Activated T-cell treated with anti-CD3 and anti-CD28 coated beads for 24 hours (primary cell): Measurements from ENCODE around the gene DNAJC22.
"Not testable (repeated sequence)": the region's sequence is repeated elsewhere in the genome, so short reads cannot be mapped to it uniquely, and the experiment has no call there.

Experiments used
- DNase-seq: peaks from one replicate; pipeline ENCODE4 v3.0.0-alpha.2; 2020; ENCODE audit warnings: low read depth

The DNAJC22 gene

DNA sequence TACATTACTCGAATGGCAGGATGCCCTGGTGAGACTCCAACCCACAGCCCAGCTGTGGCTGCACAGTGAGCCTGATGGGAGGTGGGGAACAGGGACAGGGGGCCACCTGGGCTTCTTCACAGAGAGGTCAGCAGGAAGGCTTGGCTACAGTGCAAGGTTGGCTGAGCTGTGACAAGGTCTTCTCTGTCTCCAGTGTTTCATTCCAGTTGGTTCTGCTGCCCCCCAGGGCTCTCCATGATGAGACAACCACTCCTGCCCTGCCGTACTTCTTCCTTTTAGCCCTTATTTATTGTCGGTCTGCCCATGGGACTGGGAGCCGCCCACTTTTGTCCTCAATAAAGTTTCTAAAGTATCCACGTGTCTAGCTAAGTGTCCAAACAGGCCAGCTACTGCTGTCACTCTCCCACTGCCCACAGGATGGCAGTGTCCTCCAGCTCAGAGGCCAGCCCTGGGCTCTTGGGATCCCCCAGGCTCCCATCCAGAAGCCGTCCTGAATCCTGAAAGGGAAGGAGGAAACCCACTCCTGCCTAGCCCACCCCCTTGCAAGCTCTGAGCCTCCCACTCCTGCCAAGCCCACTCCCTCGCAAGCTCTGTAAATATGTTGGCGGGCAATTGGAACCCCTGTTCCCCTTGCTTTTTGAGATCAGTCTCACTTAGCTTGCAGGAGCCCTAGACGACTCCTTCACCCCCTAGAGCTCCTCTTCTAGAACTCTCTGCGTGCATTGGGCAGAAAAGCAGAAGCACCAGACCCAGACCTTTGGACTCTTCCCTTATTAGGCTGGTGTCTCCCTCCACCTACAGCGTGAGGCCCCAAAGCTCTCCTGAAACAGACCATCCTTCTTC, 15.1 kb upstream of the DNAJC22 start:
- DNase-seq, result no peak

DNA sequence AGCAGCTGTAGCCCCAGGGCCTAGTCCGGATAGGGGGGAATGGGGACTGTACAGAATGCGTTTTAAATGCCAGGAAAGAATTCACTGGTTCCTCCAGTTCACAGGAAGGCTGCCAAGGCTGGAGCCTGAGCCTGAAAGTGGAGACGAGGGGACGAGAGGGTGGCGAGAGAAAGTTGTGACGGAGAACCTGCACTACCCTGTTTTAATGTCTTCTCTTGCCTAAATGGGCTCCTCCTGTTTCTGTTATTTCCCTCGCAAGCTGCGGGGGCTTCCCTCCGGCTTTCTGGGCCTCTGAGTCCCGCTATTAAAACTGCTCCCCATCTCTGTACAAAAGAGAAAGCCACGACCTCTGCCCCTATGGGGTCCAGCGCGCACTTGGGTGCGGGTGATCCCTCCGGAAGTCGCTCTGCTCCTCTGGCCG, 14.2 kb upstream of the DNAJC22 start:
- DNase-seq, result no peak

DNA sequence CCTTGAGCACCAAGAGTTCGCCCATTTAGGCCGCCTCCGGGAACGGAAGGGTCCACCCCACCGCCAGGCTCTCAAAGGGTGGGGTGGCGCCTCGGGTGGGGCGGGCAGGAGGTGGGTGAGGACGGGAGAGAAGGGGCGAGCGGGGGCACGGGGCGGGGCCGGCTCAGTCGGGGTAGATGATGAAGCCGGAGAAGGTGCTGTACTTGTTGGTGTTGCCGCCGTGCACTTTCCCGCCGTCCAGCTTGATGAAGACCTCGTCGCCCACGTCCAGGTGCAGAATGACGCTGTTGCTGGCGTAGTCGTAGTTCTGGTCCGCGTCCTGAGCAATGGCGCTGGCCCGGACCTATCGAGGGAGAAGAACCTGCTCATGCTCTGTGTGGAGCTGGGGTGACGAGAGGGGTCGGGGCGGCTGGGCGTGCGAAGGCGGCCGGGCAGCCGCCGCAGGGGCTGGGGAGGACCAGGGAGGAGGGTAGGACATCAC, 13.8 kb upstream of the DNAJC22 start:
- no peak for DNase-seq

DNA sequence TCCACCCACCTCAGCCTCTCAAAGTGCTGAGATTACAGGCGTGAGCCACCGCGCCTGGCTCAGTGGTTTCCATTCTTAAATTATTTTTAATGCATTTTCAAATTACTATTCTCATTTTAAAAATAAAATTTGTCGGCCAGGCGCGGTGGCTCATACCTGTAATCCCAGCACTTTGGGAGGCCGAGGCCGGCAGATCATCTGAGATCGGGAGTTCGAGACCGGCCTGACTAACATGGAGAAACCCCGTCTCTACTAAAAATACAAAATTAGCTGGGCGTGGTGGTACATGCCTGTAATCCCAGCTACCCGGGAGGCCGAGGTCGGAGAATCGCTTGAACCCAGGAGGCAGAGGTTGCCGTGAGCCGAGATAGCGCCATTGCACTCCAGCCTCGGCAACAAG, 12.9 kb upstream of the DNAJC22 start:
- not testable (repeated sequence) for DNase-seq

DNA sequence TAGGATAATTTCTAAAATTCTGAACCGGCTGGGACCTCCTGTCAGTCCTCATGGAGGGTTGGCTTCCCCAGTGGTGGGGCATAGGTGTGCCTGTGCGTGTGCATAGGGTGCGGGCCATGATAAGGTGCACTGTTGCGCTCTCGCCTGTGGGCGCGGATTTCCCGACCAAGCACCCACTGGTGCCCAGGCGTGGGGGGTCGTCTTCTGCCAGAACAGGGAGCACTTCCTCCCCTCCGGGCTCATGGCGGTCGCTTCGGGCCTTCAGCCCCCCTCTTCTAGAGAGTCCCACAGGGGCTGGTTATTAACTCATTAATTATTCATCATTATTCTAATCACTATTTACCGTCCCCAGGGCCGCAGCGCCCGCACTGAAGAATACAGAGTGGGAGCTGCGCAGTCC, 12.5 kb upstream of the DNAJC22 start:
- DNase-seq, result no peak

DNA sequence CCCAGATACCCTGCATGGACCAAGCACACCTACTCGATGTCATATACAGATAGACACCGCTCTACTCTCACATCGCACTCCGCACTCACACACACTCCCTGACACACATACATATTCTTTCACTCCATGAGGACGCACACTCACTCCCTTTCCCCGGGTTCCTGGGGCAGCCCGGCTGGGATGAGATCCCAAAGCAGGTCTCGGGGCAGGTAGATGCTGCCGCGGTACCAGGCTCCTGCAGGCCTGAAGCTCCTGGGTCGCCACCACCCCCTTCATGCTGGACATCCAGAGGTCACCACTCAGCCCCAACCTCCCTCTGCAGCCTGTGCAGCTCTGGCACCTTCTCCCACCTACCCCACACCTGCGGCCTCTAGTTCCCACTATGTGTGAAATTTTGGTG, 12.0 kb upstream of the DNAJC22 start:
- no peak for DNase-seq

DNA sequence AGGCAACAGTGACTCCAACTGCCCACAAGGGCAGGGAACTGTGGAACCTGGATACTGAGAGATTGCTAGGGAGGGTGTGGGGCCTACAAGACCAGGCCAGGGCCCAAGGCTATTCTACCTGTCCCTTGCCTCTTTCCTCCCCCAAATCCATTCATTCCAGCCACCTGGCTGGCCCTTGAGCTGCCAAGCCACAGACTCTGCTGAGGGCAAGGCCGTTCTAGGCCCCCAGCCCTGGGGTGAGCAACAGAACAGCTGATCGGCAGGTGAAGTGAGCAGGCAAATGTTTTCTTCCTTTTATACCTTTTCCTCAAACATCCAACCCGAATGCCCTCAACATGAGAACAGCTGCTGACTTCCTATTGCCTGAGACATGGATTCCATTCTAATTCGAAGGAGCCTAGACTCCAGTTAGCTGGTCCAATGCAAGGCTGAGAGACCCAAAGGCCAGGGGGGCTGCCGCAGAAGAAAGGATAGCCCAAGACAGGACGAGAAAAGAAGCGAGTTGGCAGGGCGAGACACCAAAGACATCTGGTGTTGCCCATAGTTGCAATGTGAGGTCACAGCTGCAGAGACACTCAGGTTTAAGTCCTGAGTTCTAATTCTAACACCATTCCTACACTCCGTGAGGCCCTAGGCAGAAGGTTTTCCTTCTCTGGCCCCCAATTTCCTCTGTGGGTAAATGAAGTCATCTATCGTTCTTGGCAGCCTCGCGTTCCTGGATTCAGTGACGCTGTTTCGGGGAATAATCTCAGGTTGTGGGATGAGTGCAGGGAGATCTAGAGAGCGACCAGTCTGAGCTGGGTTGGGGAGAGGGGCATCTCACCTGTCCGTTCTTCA, 11.4 kb upstream of the DNAJC22 start:
- DNase-seq, result no peak

DNA sequence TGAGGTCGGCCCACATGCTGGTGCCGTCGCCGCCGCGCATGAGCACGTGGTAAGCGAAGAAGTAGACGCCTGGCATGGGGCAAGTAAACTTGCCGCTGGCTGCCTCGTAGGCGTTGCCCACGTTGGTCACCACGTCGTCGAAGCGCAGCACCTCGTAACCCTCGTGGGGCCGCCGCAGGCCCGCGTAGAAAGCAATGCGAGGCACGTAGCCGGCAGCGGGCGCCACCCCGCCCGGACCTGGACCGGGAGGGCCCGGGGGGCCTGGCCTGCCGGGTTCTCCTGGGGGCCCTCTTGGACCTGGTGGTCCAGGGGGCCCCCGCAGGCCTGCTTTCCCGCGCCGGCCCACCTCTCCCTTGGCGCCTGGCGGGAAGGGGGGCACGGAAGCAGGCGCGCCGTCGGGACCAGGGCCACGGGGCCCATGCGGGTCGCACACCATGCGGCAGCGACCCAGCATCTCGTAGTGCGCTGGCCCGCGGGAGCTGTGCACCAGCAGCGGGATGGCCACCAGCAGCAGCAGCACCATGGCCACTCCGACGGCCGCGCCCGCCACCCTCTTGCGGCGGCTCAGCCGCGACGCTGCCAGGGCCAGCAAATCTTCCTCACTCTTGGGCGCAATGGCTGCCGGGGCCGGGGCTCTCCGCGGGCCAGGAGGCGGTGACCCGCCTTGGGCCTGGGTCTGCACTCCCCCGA, 10.6 kb upstream of the DNAJC22 start:
- no peak for DNase-seq

DNA sequence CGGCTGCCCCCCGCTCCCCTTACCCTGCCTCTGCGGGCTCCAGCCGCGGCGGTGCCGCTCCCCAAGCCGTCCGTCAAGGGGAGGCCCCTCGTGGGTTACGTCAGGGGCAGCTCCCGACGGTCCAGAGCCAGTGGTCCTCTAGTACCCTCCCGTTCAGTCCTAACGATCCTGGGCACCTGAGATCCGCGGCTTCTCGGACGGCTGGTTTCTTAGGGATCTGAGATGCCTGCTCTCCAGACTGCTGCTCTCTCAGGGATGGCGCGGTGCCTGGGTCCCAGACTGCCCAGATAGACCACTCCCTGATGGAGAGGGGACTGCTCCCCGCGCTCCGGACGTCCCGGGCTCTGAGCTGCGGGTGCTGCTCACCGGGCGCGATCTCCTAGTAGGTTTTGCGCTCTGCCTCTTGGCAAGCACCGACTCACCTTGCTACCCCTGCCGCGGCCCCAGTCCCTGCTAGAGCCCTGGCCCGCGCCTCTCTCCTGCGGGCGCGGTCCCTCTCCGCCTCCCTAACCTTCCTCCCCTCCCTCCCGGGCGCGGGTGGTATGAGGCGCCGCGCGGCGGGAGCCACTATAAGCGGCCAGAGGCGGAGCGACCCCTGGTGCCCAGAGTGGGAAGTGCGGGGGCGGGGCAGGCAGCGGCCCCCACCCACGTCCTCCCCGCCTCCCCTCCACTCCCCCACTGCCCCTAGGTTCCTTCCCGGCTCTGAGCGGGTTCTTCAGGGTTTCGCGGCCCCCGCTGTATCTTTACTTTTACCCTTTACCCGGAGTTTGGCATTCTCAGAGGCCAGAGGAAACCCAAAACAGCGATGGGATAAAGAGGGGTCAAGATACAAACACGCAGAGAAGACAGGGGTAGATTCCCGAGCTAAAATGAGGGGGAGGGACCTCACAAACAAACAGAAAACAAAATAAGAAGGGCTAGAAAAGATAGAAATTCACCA, 9.8 kb upstream of the DNAJC22 start, which contains the start of gene C1QL4:
C1QL4 (minus strand) TSS at position 544 of the 940 bp plus-strand sequence. CDS start 711 bp downstream, outside the sequence.
- DNase-seq, result peak; percentile 78

DNA sequence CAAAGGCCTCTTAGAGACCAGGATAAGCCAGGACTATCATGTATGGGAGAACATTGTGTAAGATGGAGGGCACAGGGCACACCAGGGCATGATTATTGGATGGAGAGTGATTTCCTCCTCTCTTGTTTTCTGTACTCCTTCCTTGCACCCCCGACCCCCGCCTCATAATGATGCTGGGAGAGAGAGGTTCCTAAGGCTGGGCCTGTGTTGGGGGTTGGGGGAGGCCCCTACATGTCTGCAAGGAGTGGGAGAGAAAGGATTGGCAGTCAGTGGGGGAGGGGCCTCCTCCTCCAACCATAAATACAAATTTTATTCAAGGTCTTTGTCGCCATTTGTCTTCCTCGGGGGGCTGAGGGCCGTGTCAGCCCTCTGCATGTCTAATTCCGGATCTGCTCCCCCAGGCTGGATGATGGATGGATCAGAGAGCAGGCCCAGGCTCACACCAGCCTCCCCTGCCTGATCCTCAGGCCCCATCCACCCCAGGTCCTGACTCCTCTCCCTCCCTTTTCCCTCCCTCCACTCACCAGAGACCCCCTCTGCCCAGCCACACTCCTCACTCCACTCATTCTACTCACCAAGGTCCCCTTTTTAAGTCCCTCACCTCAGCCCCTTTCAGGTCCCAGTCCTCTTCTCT, 7.7 kb upstream of the DNAJC22 start:
- DNase-seq, result no peak

DNA sequence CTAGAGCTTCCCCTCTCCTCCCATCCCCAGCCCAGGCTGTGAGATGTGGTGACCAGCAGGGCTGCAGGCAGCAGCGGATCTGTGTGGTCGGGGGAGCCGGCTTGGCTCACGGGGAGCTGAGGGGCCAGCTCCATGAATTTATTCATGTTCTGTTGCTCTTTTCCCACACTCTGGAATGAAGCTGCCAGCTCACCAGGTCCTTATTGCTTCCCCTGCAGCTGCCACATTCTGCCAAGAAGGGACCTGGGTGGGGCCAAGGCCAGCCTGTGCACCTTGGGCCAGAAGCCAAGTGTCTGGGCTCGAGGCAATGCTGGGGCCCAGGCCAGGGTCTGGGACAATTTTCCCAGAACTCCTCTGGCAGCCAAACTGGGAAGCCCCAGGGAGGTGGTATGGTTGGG, 7.2 kb upstream of the DNAJC22 start:
- DNase-seq, result no peak

DNA sequence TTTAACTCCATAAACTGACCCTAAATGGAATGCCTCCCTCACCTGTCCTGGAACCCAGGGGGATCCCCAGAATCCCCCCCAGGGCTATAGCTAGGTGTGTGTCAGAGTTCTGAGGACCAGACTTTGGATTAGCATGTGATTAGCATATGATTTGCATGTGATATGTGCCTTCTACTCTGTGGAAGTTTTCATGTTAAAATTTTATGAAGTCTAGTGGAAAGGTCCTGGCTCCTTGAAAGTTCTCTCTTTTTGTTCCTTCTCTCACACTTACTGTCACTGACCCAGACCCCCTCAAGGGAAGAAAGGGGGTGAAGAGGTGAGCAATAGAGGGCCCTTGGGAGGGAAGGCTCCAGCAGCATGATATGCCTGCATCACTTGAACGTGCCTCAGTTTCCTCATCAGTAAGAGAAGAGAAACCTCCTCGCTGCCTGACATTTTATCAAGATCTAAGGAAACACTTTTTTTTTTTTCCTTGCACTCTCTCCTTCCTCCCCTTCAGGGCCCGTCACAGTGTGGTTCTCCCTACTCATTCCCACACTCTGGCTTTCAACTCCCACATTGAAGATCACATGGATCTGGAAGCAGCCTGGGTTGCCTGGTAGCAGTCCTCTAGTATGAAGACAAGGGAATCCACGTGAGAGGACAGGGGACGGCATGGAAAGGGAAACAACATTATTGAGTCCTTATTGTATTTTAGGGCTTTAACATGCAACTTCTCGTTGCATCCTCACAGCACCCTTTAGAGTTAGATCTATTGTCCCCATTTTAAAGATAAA, 6.4 kb upstream of the DNAJC22 start:
- no peak for DNase-seq

DNA sequence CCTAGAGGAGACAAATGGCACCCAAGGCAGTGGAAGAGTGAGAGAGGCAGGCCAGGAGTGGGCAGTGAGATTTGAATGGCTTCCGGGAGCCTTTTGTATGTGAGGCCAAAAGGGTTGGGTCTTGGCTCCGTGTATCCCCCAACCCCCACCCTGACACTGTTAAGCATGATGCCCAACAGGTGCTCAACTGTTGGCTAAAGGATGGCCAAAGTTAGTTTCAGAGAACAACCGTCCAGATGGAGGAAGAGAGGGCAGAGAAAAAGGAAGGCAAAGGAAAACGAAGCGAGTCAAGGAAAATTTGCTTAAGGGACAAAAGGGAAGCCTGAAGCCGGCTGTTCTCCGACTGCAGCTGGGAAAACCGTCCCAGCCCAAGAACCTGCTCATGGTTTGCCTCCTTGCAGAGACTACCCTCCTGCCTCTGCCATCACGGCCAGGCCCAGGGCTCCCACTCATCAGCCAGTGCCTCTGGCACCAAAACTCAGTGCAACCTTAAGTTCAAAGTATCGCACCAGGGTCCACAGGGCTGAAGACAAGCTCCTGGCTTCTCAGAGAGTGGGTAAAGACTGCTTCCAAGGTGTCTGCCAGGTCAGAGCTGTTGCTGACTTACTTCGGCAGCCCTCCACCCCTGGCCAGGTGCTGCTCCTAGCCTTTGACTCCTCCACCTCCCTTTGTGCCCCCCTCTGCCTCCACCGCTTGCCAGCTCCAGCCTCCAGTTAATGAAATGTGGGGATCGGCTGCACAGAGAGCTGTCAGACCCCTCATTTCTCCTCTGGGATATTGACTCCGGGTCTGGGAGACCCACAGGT, 5.5 kb upstream of the DNAJC22 start:
- no peak for DNase-seq

DNA sequence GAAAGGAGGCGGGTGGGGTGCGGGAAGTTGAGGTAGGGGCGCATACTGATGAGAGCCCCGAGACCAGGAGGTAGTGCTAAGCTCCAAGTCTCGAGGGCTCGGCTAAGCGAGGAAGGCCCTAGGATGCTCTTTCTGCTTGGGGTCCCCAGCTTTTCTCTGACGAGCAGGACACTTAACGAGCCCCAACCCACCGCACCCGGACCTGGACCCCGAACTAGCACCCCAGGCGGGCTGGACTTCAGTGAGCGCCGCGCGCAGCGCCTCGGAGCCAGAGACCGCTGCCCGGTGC, 5.0 kb upstream of the DNAJC22 start:
- no peak for DNase-seq

DNA sequence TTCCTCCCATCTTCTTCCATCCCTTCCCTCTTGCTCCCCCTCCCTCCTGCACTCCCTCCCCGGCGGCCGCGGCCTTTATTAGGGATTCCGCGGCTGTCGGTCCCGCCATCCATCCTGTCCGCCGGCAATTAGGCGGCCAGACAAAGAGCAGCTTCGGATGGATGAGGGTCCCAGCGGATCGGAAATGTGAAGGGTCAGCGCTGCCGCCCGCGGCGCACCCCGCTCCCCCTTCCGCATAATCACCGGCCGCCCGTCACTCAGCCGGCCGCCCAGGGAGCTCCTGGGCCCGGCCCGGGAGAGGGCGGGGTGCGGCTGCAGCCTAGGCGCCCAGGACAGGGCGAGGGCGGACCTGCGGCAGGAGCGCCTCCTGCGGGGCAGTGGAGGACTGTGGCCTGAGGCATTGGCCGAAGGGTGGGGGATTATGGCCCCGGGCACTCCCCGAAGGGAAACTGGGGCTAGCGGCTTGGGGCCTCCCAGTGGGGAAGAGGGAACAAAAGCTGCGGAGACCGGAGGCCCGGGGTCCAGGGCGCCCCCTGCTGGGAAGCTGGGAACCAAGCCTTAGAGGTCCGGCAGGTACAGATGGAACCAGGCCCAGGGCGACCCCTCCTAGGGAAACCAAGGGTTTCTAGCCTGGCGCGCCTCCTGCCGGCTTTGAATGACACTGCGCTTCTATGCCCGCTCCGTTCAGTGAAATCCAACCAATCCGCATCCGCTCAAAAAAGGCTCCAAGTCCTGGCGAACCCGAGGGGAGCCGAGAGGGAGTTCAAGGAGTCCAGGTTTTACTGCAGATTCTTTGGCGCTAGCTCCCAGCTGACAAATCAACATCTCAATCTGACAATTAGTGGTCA, 4.4 kb upstream of the DNAJC22 start:
- peak; percentile 66 for DNase-seq

DNA sequence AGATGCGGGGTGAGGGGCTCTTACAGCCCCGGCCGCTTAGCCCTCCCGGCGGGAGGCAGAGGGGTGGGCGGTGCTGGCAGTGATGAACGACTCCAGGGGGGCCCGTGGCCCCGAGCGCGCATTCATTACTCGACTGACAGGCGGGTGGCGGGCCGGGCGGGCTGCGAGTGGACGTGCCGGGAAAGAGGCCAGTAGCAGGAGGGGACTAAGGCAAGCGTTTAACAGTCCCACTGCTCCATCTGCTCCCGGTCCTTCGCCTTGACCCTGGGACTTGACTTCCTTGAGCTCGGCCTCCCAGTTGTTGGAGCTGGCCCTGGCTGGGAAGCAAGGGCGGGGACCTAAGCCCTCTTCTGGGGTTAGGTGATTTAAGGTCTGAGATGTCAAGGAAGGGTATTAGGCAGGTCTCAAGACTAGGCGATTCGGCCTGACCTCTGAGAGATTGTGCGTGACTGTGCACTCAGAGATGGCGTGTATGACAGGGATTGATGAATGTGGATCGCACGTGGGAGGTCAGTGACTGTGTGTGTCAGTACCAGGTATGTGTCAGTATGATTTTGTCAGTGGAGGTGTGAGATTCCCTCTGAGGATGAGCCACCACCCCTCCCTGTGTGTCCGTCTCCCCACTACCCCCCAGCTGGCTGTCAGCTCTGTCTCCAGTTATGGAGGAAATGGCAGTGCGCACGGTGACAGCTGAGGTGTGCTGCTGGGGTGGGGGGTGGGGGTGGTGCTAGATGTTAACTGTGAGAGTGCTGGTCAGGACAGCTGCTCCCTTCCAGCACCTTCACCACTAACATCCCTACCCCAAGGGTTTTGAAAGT, 3.6 kb upstream of the DNAJC22 start:
- DNase-seq, result no peak

DNA sequence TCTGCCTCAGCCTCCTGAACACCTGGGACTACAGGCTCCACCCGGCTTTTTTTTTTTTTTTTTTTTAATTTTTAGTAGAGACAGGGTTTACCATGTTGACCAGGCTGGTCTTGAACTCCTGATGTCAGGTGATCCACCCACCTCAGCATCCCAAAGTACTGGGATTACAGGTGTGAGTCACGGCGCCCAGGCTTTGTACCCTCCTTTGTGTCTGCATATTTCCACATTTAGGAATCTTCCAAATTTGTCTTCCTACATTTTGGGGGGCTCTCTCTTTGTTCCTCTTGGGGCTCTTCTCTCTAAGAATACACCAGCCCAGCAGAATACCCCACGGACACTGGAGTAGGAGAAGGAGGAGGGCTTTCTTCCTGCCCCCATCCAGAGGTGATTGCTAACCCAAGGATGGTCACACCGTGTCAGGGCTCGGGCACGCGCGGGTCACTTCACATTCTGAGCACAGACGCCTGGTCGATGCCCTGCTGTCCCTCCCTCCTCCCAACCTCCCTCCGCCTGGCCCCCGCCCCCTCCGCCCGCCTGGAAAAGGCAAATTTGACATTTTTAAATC, 2.1 kb upstream of the DNAJC22 start:
- no peak for DNase-seq
